Duodenal mucosa (tissue), 2 donors: ENCODE data around the gene EIF4A3.

Experiments used
- H3K27ac ChIP-seq: one replicate; pipeline ENCODE4 v1.7.0; 2013; ENCODE audit warnings: low read depth, low read length
- H3K27me3 ChIP-seq, 2 donors: one replicate each; pipeline ENCODE4 v1.7.0; 2013; ENCODE audit warnings: low read length in 2 of 2, control low read depth in 1 of 2; ENCODE audit not compliant: insufficient read depth in 2 of 2, control insufficient read depth in 1 of 2
- H3K36me3 ChIP-seq, 2 donors: one replicate each; pipeline ENCODE4 v1.7.0; 2013; ENCODE audit warnings: low read length in 2 of 2, control low read depth in 1 of 2; ENCODE audit not compliant: insufficient read depth in 2 of 2, control insufficient read depth in 1 of 2
- H3K4me1 ChIP-seq, 2 donors: one replicate each; pipeline ENCODE4 v1.7.0; 2013; ENCODE audit warnings: low read length in 2 of 2, control low read depth in 1 of 2; ENCODE audit not compliant: insufficient read depth in 2 of 2, control insufficient read depth in 1 of 2
- H3K4me3 ChIP-seq, 2 donors: one replicate each; pipeline ENCODE4 v1.7.0; 2013; ENCODE audit warnings: low read length in 2 of 2, low read depth in 1 of 2
- H3K9ac ChIP-seq, 2 donors: one replicate each; pipeline ENCODE4 v1.7.0; 2013; ENCODE audit warnings: low read length in 2 of 2, low read depth in 1 of 2
- H3K9me3 ChIP-seq, 2 donors: one replicate each; pipeline ENCODE4 v1.7.0; 2013; ENCODE audit warnings: low read length in 2 of 2, control low read depth in 1 of 2; ENCODE audit not compliant: control insufficient read depth in 1 of 2

The EIF4A3 gene

GRCh38 chr17:80109066-80109660 is 37.8 kb downstream of the EIF4A3 start:
- Histone ChIP-seq H3K27ac (no peak overlapping the region), H3K9me3 (no peaks in the 10 kb centered on the region), H3K27me3 (no peaks in the 10 kb centered on the region), H3K4me1 (no peaks in the 10 kb centered on the region), H3K36me3 (no peaks in the 10 kb centered on the region), H3K4me3 (no peak overlapping the region), H3K9ac (no peak overlapping the region)

- no peak overlapping the region for H3K4me3 ChIP-seq
- H3K9ac ChIP-seq: no peak overlapping the region
- no peak overlapping the region for H3K27ac ChIP-seq
- no peaks in the 10 kb centered on the region for H3K36me3 ChIP-seq
- no peaks in the 10 kb centered on the region for H3K27me3 ChIP-seq
- no peaks in the 10 kb centered on the region for H3K9me3 ChIP-seq
- H3K4me1 ChIP-seq: peaks cover under 1 to 1% of the 10 kb centered on the region in 2 donors
Measured at GRCh38 chr17:80108036-80108971, 38.6 kb downstream of the EIF4A3 start.

GRCh38 chr17:80107231-80108021 is 39.5 kb downstream of the EIF4A3 start:
- peaks cover 9 to 10% of the 10 kb centered on the region in 2 donors for H3K4me1 ChIP-seq
- no peak overlapping the region for H3K27ac ChIP-seq
- no peaks in the 10 kb centered on the region for H3K36me3 ChIP-seq
- no peak overlapping the region for H3K9ac ChIP-seq
- H3K4me3 ChIP-seq: no peak overlapping the region
- no peaks in the 10 kb centered on the region for H3K9me3 ChIP-seq
- H3K27me3 ChIP-seq: no peaks in the 10 kb centered on the region

- H3K4me1 ChIP-seq: peaks cover 14 to 16% of the 10 kb centered on the region in 2 donors
- no peaks in the 10 kb centered on the region for H3K27me3 ChIP-seq
- no peaks in the 10 kb centered on the region for H3K36me3 ChIP-seq
- H3K9me3 ChIP-seq: no peaks in the 10 kb centered on the region
- no peak overlapping the region for H3K27ac ChIP-seq
- no peak overlapping the region for H3K9ac ChIP-seq
- no peak overlapping the region for H3K4me3 ChIP-seq
Measured at GRCh38 chr17:80106751-80107150, 40.2 kb downstream of the EIF4A3 start.

- H3K36me3 ChIP-seq: no peaks in the 10 kb centered on the region
- peaks cover 14 to 16% of the 10 kb centered on the region in 2 donors for H3K4me1 ChIP-seq
- no peak overlapping the region for H3K27ac ChIP-seq
- H3K9ac ChIP-seq: no peak overlapping the region
- no peak overlapping the region for H3K4me3 ChIP-seq
- no peaks in the 10 kb centered on the region for H3K27me3 ChIP-seq
- no peaks in the 10 kb centered on the region for H3K9me3 ChIP-seq
Measured at GRCh38 chr17:80106176-80106575, 40.8 kb downstream of the EIF4A3 start.

- no peaks in the 10 kb centered on the region for H3K36me3 ChIP-seq
- no peak overlapping the region for H3K4me3 ChIP-seq
- H3K4me1 ChIP-seq: peaks cover 14 to 16% of the 10 kb centered on the region in 2 donors
- no peaks in the 10 kb centered on the region for H3K27me3 ChIP-seq
- no peak overlapping the region for H3K27ac ChIP-seq
- H3K9me3 ChIP-seq: no peaks in the 10 kb centered on the region
- no peak overlapping the region for H3K9ac ChIP-seq
Measured at GRCh38 chr17:80105762-80106161, 41.2 kb downstream of the EIF4A3 start.

GRCh38 chr17:80104956-80105375 is 42.0 kb downstream of the EIF4A3 start:
- Histone ChIP-seq H3K27me3 (no peaks in the 10 kb centered on the region), H3K4me1 (peaks cover 14 to 16% of the 10 kb centered on the region in 2 donors), H3K27ac (no peak overlapping the region), H3K36me3 (no peaks in the 10 kb centered on the region), H3K9me3 (no peaks in the 10 kb centered on the region), H3K9ac (no peak overlapping the region), H3K4me3 (no peak overlapping the region)

- H3K4me1 ChIP-seq: peaks cover 14 to 16% of the 10 kb centered on the region in 2 donors
- no peaks in the 10 kb centered on the region for H3K9me3 ChIP-seq
- H3K36me3 ChIP-seq: no peaks in the 10 kb centered on the region
- no peak overlapping the region for H3K27ac ChIP-seq
- no peaks in the 10 kb centered on the region for H3K27me3 ChIP-seq
- no peak overlapping the region for H3K9ac ChIP-seq
- H3K4me3 ChIP-seq: no peak overlapping the region
Measured at GRCh38 chr17:80104321-80104955, 42.5 kb downstream of the EIF4A3 start.

GRCh38 chr17:80103449-80104085 is 43.4 kb downstream of the EIF4A3 start:
- H3K27ac ChIP-seq: no peak overlapping the region
- H3K4me3 ChIP-seq: no peak overlapping the region
- H3K9me3 ChIP-seq: no peaks in the 10 kb centered on the region
- no peaks in the 10 kb centered on the region for H3K36me3 ChIP-seq
- H3K9ac ChIP-seq: no peak overlapping the region
- H3K27me3 ChIP-seq: no peaks in the 10 kb centered on the region
- H3K4me1 ChIP-seq: peaks cover 14 to 16% of the 10 kb centered on the region in 2 donors
